Measurements from ENCODE around the gene OR4B1. TPM values are rescaled to one million over a fixed set of nuclear protein-coding genes. Genes with fewer than 3 reads are reported as not detected.
"Not testable (repeated sequence)": the region's sequence is repeated elsewhere in the genome, so short reads cannot be mapped to it uniquely, and the experiment has no call there.

Gene OR4B1, protein sequence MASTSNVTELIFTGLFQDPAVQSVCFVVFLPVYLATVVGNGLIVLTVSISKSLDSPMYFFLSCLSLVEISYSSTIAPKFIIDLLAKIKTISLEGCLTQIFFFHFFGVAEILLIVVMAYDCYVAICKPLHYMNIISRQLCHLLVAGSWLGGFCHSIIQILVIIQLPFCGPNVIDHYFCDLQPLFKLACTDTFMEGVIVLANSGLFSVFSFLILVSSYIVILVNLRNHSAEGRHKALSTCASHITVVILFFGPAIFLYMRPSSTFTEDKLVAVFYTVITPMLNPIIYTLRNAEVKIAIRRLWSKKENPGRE
- total RNA-seq, result not detected

DNA sequence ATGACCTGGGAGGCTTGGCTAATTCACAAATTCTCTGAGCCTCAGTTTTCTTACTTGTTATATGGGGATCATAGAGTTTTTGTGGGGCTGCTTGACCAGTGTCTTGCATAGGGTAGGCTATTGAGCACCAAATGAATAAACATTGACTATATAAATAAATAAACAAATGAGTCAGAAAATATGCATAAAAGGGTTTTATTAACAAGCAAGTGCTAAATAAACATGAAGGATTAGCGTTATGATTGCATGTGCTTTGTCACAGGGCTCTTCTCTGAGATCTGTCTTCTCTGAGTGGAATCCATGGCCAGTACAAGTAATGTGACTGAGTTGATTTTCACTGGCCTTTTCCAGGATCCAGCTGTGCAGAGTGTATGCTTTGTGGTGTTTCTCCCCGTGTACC, at the start of gene OR4B1:
OR4B1 (plus strand) TSS at position 301 of the 400 bp plus-strand sequence; CDS start at position 301, 0 bp downstream.
- no peaks in the 10 kb centered on the region for H3K36me3 Mint-ChIP-seq (ENCODE audit: low read depth)
- no peaks in the 10 kb centered on the region for H3K9me3 Mint-ChIP-seq
- no peak for DNase-seq
- no peak within 1 kb of the TSS for H3K4me3 Mint-ChIP-seq
- ChIA-PET CTCF (no interaction called here), POLR2A (no interaction called here)
- no peak within 1 kb of the TSS for H3K27ac Mint-ChIP-seq
- peaks cover 3% of the 10 kb centered on the region for H3K27me3 Mint-ChIP-seq
- H3K4me1 Mint-ChIP-seq, result peaks cover 2% of the 10 kb centered on the region

DNA sequence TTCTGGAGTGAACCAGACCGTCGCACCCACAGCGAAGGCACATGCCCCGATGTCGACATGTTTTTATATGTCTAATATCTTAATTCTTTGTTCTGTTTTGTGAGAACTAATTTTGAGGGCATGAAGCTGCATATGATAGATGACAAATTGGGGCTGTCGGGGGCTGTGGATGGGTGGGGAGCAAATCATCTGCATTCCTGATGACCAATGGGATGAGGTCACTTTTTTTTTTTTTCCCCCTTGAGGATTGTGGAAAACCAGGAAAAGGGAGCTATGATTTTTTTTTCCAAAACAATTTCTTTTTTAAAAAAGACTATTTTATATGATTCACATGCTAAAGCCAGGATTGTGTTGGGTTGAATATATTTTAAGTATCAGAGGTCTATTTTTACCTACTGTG, 49.2 kb upstream of the OR4B1 start:
- CTCF ChIA-PET, result no interaction called here
- POLR2A ChIA-PET, result no interaction called here

DNA sequence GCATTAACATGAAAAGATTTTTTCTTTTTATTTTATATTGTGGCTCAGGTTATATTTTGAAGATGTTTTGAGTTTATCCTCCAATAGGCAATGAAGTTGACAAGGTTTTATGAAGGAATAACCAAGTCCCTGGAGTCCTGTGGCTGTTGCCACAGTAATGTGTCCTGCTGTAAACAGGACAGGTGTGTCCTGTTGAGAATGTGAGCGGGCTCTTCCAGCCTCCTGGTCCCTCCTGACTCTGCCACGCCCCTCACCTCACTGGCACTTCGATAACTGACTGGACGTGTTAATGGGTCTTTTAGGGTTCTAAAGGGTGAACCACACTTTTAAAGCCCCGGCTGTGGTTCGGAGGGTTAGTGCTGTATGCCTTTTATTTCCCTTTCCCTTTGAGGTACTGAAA, 47.8 kb upstream of the OR4B1 start:
- peak overlapping the region; percentile 25 for H3K27ac Mint-ChIP-seq
- peaks cover 35% of the 10 kb centered on the region for H3K36me3 Mint-ChIP-seq (ENCODE audit: low read depth)
- peaks cover 34% of the 10 kb centered on the region for H3K4me1 Mint-ChIP-seq
- H3K4me3 Mint-ChIP-seq, result no peak overlapping the region
- no peaks in the 10 kb centered on the region for H3K9me3 Mint-ChIP-seq
- no peaks in the 10 kb centered on the region for H3K27me3 Mint-ChIP-seq
- CTCF ChIA-PET, result interaction anchor here (1.5 kb wide), 1 partner anchor 10 kb away, joined by 4 read pairs; no protein-coding TSS in a partner anchor
- DNase-seq, result no peak
- POLR2A ChIA-PET, result no interaction called here

More for the DNA sequence above, 49.2 kb upstream of the OR4B1 start:
- Mint-ChIP-seq H3K4me3 (no peak overlapping the region), H3K4me1 (peaks cover 26% of the 10 kb centered on the region), H3K9me3 (no peaks in the 10 kb centered on the region), H3K36me3 (ENCODE audit: low read depth) (peaks cover 48% of the 10 kb centered on the region), H3K27me3 (no peaks in the 10 kb centered on the region), H3K27ac (no peak overlapping the region)
- no peak for DNase-seq

DNA sequence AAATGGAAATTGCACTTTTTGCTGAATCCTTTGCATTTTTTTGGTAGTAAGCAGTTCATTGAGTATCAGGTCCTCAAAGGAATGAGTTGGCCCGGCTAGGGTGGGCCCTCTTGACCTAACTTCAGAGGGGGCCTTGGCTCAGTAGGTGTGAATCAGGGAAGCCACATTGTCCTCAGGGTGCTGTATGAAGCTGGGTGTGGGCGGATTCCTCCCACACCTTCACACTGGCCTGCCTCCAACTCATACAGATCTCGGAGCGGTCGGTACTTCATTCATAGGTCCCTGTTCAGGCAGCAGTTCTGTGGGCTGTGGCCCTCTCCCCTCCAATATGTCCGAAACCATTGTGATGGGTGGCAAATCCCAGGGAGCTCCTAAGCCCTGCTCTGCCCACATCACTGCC, 47.4 kb upstream of the OR4B1 start:
- peak overlapping the region; percentile 68 for H3K27ac Mint-ChIP-seq
- H3K36me3 Mint-ChIP-seq (ENCODE audit: low read depth), result peaks cover 31% of the 10 kb centered on the region
- no peaks in the 10 kb centered on the region for H3K9me3 Mint-ChIP-seq
- no peaks in the 10 kb centered on the region for H3K27me3 Mint-ChIP-seq
- no peak overlapping the region for H3K4me3 Mint-ChIP-seq
- ChIA-PET CTCF (interaction anchor here (1.5 kb wide), 1 partner anchor 10 kb away, joined by 4 read pairs; no protein-coding TSS in a partner anchor), POLR2A (no interaction called here)
- DNase-seq, result no peak
- peaks cover 34% of the 10 kb centered on the region for H3K4me1 Mint-ChIP-seq

DNA sequence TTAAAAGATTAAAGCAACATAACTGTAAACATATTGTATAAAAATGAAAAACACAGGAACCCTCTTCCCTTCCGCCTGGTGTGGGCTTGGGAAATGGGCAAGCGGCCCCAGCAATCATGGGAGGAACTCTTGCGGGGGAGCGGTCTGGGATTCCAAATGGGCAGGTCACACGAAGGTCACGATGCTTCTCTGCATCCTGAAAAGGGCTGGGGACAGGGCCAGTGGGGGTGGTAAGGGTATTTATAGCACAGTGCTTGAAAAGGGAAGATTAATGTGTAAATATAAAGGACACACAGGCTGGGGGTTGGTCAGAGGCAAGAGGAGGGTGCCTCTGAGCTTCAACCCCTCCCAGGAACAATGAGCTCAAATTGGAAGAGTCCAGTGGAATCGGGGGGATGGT, 46.9 kb upstream of the OR4B1 start:
- POLR2A ChIA-PET, result no interaction called here
- H3K9me3 Mint-ChIP-seq, result no peaks in the 10 kb centered on the region

DNA sequence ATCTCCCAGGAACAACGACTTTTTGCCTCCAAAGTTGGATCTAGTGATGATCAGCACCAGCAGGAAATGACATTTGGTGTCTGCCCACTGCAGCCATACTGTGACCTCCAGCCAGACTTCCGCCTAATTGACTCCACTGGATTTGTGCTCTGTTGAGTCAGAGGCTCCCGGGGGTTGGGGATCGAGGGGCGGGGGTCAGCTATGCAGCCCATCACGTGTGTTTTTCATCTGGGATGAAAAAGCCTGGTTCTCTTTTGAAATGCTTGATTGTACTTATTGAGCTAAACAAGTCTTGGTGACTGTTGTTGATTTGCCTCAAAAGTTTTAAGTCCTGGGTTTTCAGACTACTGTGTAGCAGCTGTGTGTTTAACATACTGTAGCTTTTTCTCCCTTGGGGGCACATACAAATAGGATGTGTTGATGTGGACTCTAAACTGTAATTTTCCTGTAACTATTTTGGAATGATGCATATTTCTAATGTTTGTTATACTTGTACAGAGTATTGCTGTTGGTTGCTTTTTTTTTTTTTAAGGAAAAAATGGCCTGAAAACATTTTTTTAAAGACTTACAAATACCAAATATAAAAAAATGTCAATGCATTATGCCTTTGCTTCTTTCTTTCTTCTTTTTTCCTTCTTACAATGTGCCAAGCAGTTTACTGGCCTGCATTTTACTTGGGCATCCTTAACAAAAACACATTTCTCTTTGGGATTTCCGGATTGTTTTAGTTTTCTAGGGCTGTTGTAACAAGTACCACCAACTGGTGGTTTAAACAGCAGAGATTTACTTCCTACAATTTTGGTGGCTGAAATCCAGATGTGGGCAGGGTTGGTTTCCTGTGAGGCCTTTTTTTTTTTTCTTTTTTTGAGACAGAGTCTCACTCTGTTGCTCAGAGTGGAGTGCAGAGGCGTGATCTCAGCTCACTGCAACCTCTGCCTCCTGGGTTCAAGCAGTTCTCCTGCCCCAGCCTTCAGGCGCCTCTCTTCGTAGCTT, 46.1 kb upstream of the OR4B1 start:
- Mint-ChIP-seq H3K27ac (no peak overlapping the region), H3K4me1 (peaks cover 38% of the 10 kb centered on the region), H3K4me3 (no peak overlapping the region), H3K36me3 (ENCODE audit: low read depth) (peaks cover 20% of the 10 kb centered on the region), H3K9me3 (no peaks in the 10 kb centered on the region), H3K27me3 (no peaks in the 10 kb centered on the region)
- POLR2A ChIA-PET, result no interaction called here
- DNase-seq, result no peak
- CTCF ChIA-PET, result interaction anchor here (1.5 kb wide), 1 partner anchor 11 kb away, joined by 4 read pairs; no protein-coding TSS in a partner anchor

More for the DNA sequence above, 46.9 kb upstream of the OR4B1 start:
- Mint-ChIP-seq H3K4me3 (no peak overlapping the region), H3K27ac (peak overlapping the region; percentile 68), H3K27me3 (no peaks in the 10 kb centered on the region), H3K36me3 (ENCODE audit: low read depth) (peaks cover 28% of the 10 kb centered on the region), H3K4me1 (peaks cover 34% of the 10 kb centered on the region)
- DNase-seq, result no peak
- CTCF ChIA-PET, result interaction anchor here (1.5 kb wide), 1 partner anchor 11 kb away, joined by 4 read pairs; no protein-coding TSS in a partner anchor

DNA sequence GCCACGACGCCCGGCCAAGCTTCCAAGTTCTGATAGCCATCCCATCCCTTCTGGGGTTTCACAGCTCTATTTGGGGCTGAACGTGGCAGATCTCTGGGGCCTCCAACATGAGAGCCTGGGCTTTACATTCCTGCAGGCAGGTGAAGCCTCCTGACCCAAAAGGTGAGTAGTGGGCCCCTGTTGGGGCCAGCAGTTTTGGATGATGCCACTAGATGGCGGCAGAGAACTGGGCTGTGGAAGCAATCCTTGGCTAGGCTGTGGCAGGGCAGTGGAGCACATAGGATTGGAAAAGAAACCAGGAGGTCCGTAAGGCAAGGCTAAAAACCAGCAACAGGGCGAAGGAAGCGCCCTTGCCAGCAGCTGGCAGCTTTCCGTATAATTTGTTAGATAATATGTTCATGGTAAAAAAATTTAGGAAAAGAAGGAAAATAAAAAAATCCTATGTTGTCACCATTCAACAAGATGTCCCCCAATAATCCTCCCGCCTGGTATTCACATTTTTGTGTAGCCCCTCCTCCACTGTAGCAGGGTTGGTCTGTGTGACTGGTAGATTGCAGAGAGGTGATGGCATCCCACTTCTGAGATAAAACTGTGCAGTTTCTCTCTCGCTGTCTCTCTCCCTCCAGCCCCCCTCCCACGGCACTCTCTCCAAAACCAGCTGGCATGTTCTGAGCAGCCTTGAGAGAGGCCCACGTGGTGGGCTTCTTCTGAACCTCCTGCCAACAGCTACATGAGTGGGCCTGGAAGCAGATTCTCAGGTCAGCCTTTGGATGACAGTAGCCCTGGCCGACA, 43.6 kb upstream of the OR4B1 start:
- Mint-ChIP-seq H3K4me3 (no peak overlapping the region), H3K36me3 (ENCODE audit: low read depth) (peaks cover 3% of the 10 kb centered on the region), H3K4me1 (peaks cover 43% of the 10 kb centered on the region), H3K9me3 (no peaks in the 10 kb centered on the region), H3K27ac (no peak overlapping the region), H3K27me3 (no peaks in the 10 kb centered on the region)
- POLR2A ChIA-PET, result no interaction called here
- CTCF ChIA-PET, result interaction anchor here (1.3 to 1.4 kb wide), 2 partner anchors 9 to 238 kb away, joined by 3 read pairs; no protein-coding TSS in a partner anchor
- DNase-seq, result peak; percentile 70

DNA sequence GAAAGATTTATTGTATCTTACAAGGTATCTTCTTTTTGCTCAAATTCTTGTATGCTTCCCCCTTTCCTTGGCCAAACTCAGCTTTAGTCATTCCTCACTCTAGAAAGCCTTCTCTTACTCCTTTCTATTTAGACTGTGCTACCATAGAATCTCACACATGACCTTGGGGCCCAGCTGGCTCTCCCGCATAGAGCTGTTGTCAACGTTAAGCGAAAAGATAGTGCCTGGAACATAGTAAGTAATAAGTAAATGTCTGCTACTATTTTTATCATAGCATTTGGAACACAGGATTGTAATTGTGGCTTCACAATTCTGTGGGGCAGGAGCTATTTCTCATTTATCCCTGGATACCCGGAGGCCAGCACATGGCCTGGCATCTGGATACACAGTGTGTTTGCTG, 38.9 kb upstream of the OR4B1 start:
- CTCF ChIA-PET, result no interaction called here
- no peak overlapping the region for H3K27ac Mint-ChIP-seq

DNA sequence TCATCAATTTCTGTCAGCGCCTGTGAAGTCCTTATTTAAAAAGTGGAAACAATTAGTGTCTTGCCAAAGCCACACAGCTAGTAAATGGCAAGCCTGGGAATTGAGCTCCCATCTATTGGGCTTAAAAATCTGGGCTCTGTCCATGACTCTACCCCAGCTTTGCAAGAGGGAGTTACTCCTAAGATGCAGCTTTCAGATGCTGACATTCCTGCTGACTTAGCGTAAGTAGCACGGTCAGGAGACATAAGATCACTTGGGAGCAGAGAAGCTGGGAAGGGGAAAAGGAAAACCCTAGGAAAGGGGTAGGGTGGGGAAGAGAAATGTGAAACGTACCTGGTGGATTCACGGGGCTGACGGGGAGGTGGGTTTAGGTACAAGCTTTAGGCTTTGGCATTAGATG, 36.0 kb upstream of the OR4B1 start:
- Mint-ChIP-seq H3K4me3 (no peak overlapping the region), H3K27ac (no peak overlapping the region), H3K27me3 (no peaks in the 10 kb centered on the region), H3K4me1 (peaks cover 4% of the 10 kb centered on the region), H3K9me3 (no peaks in the 10 kb centered on the region), H3K36me3 (ENCODE audit: low read depth) (no peaks in the 10 kb centered on the region)
- DNase-seq, result no peak
- CTCF ChIA-PET, result no interaction called here
- POLR2A ChIA-PET, result no interaction called here

More for the DNA sequence above, 38.9 kb upstream of the OR4B1 start:
- Mint-ChIP-seq H3K4me3 (no peak overlapping the region), H3K9me3 (no peaks in the 10 kb centered on the region), H3K27me3 (no peaks in the 10 kb centered on the region), H3K4me1 (peaks cover 17% of the 10 kb centered on the region), H3K36me3 (ENCODE audit: low read depth) (no peaks in the 10 kb centered on the region)
- POLR2A ChIA-PET, result no interaction called here
- DNase-seq, result no peak

DNA sequence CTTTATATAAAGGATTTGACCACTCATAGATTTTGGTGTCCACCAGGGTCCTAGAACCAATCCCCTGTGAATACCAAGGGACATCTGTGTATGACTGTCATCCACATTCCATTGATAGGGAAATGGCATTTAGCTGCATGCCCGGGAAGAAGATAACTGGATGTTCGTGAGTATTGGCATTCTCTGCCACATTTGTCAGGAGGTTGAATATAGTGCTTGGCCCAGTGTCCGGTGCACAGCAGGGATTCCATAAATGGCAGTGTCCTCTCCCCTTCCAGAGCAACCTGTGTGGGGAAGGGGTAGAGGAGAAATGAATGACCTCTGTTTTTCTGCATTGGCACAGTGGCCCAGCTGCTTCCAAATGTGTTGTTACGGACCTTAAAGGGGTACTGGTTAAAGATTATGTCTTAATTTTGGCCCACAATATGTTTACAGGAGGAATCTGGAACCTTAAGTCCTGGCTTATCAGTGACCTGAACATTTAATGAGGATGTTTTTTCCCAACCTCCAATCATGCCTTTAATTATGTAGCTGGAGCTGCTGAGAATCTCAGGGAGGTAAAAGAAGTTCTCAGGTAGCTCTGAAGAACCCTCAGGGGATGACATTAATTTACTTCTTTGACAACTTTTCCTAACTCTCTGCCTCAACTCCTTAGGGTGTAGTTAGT, 33.6 kb upstream of the OR4B1 start:
- POLR2A ChIA-PET, result no interaction called here
- DNase-seq, result no peak
- Mint-ChIP-seq H3K27me3 (peaks cover 2% of the 10 kb centered on the region), H3K9me3 (peaks cover under 1% of the 10 kb centered on the region), H3K27ac (no peak overlapping the region), H3K4me3 (no peak overlapping the region), H3K36me3 (ENCODE audit: low read depth) (no peaks in the 10 kb centered on the region), H3K4me1 (no peaks in the 10 kb centered on the region)
- CTCF ChIA-PET, result no interaction called here

DNA sequence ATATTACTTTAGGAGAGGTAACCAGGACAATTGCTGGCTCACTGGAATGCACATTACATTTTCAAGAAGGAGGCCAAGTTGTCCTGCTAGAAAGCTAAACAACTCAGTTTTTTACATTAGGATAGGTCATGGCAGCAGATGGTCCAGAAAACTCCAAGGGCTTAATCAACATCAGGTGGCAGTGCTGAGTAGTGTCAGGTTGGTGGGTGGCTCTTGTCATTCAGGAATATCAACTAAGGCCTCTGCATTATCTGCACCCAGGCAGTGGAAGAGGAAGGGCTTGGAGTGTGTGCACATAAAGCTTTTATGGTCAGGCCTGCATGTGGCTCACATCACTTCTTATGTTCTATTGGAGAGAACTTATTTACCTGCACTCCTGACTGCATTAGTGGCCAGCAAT, 32.2 kb upstream of the OR4B1 start:
- no peak for DNase-seq
- Mint-ChIP-seq H3K36me3 (ENCODE audit: low read depth) (peaks cover 9% of the 10 kb centered on the region), H3K4me1 (peaks cover 8% of the 10 kb centered on the region), H3K9me3 (peaks cover 10% of the 10 kb centered on the region), H3K4me3 (no peak overlapping the region), H3K27me3 (peaks cover 15% of the 10 kb centered on the region), H3K27ac (no peak overlapping the region)
- CTCF ChIA-PET, result no interaction called here
- POLR2A ChIA-PET, result no interaction called here

DNA sequence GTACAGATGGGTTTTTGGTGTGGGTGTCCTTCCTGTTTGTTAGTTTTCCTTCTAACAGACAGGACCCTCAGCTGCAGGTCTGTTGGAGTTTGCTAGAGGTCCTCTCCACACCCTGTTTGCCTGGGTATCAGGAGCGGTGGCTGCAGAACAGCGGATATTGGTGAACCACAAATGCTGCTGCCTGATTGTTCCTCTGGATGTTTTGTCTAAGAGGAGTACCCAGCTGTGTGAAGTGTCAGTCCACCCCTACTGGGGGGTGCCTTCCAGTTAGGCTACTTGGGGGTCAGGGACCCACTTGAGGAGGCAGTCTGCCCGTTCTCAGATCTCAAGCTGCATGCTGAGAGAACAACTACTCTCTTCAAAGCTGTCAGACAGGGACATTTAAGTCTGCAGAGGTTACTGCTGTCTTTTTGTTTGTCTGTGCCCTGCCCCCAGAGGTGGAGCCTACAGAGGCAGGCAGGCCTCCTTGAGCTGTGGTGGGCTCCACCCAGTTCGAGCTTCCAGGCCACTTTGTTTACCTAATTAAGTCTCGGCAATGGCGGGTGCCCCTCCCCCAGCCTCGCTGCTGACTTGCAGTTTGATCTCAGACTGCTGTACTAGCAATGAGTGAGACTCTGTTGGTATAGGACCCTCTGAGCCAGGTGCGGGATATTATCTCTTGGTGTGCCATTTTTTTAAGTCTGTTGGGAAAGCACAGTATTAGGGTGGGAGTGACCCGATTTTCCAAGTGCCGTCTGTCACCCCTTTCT, 25.5 kb upstream of the OR4B1 start:
- CTCF ChIA-PET, POLR2A ChIA-PET: not testable (repeated sequence)
- H3K4me1 Mint-ChIP-seq, result peaks cover 34% of the 10 kb centered on the region
- H3K27me3 Mint-ChIP-seq, result peaks cover 18% of the 10 kb centered on the region
- peak overlapping the region; percentile 39 for H3K4me3 Mint-ChIP-seq
- H3K9me3 Mint-ChIP-seq, result peaks cover 30% of the 10 kb centered on the region
- peak overlapping the region; percentile 86 for H3K27ac Mint-ChIP-seq
- DNase-seq, result peak; percentile 48
- peaks cover 23% of the 10 kb centered on the region for H3K36me3 Mint-ChIP-seq (ENCODE audit: low read depth)

Measured in activated CD4-positive, alpha-beta T cell treated with anti-CD3 and anti-CD28 coated beads, Interleukin-2, amount 10 ng/mL, durations not matched to agents 7 days and 5 days (primary cell).